ENCODE measurements around the gene LNPEP. TPM values are rescaled to one million over a fixed set of nuclear protein-coding genes. Genes with fewer than 3 reads are reported as not detected.

Gene LNPEP
- total RNA-seq, 4 donors from 2014 or later, result 40.4 to 71.8 (median 51.3) TPM

- Histone ChIP-seq H3K9me3 (no peaks in the 10 kb centered on the region), H3K27ac (no peak overlapping the region), H3K36me3 (no peaks in the 10 kb centered on the region), H3K4me3 (no peak overlapping the region), H3K4me1 (peaks cover 0 to 3% (median 0%) of the 10 kb centered on the region in 4 donors), H3K27me3 (no peaks in the 10 kb centered on the region)
- TF ChIP-seq POLR2A (IDR thresholded peaks at IDR 0.05) (no peak), EP300 (IDR thresholded peaks at IDR 0.05) (no peak), CTCF (IDR thresholded peaks at IDR 0.05) (no peak)
- WGBS, 2 donors, result 73 to 79% methylated on average over 3 of the region's 3 CpGs
- DNase-seq (ENCODE audit: low spot score in 2 of 2), result no peak
Measured at GRCh38 chr5:97043511-97043910, 107.6 kb downstream of the LNPEP start.

GRCh38 chr5:97044052-97044451 is 108.2 kb downstream of the LNPEP start:
- 67 to 78% methylated on average over 2 of the region's 2 CpGs for WGBS, 2 donors
- H3K27ac ChIP-seq, result no peak overlapping the region
- DNase-seq (ENCODE audit: low spot score in 2 of 2), result no peak
- no peak overlapping the region for H3K4me3 ChIP-seq
- peaks cover 0 to 3% (median 0%) of the 10 kb centered on the region in 4 donors for H3K4me1 ChIP-seq
- H3K9me3 ChIP-seq, result no peaks in the 10 kb centered on the region
- TF ChIP-seq CTCF (IDR thresholded peaks at IDR 0.05), result no peak
- no peak for TF ChIP-seq POLR2A (IDR thresholded peaks at IDR 0.05)
- no peak for TF ChIP-seq EP300 (IDR thresholded peaks at IDR 0.05)
- H3K27me3 ChIP-seq, result no peaks in the 10 kb centered on the region
- no peaks in the 10 kb centered on the region for H3K36me3 ChIP-seq

GRCh38 chr5:97046270-97046982 is 110.5 kb downstream of the LNPEP start:
- TF ChIP-seq POLR2A (IDR thresholded peaks at IDR 0.05) (no peak), CTCF (IDR thresholded peaks at IDR 0.05) (no peak), EP300 (IDR thresholded peaks at IDR 0.05) (no peak)
- Histone ChIP-seq H3K4me3 (no peak overlapping the region), H3K36me3 (no peaks in the 10 kb centered on the region), H3K9me3 (no peaks in the 10 kb centered on the region), H3K27me3 (no peaks in the 10 kb centered on the region), H3K4me1 (peaks cover 0 to 3% (median 0%) of the 10 kb centered on the region in 4 donors), H3K27ac (no peak overlapping the region)
- 44 to 52% methylated on average over 7 of the region's 7 CpGs for WGBS, 2 donors
- no peak for DNase-seq (ENCODE audit: low spot score in 2 of 2)

- WGBS, 2 donors, result 44 to 69% methylated on average over 1 of the region's 1 CpG
- no peak overlapping the region for H3K27ac ChIP-seq
- no peaks in the 10 kb centered on the region for H3K27me3 ChIP-seq
- H3K9me3 ChIP-seq, result no peaks in the 10 kb centered on the region
- H3K36me3 ChIP-seq, result no peaks in the 10 kb centered on the region
- no peak for DNase-seq (ENCODE audit: low spot score in 2 of 2)
- TF ChIP-seq EP300 (IDR thresholded peaks at IDR 0.05) (no peak), POLR2A (IDR thresholded peaks at IDR 0.05) (no peak), CTCF (IDR thresholded peaks at IDR 0.05) (no peak)
- H3K4me3 ChIP-seq, result no peak overlapping the region
- H3K4me1 ChIP-seq, result peaks cover 0 to 3% (median 0%) of the 10 kb centered on the region in 4 donors
Measured at GRCh38 chr5:97047076-97047475, 111.2 kb downstream of the LNPEP start.

- TF ChIP-seq POLR2A (IDR thresholded peaks at IDR 0.05) (no peak), EP300 (IDR thresholded peaks at IDR 0.05) (no peak), CTCF (IDR thresholded peaks at IDR 0.05) (no peak)
- Histone ChIP-seq H3K4me1 (peaks cover 0 to 3% (median 0%) of the 10 kb centered on the region in 4 donors), H3K27me3 (no peaks in the 10 kb centered on the region), H3K36me3 (no peaks in the 10 kb centered on the region), H3K9me3 (peaks cover 0 to 8% (median 0%) of the 10 kb centered on the region in 4 donors), H3K4me3 (no peak overlapping the region), H3K27ac (no peak overlapping the region)
- 68 to 73% methylated on average over 7 of the region's 7 CpGs for WGBS, 2 donors
- no peak for DNase-seq (ENCODE audit: low spot score in 2 of 2)
Measured at GRCh38 chr5:97049175-97049574, 113.3 kb downstream of the LNPEP start.
